HepG2 (cell line): Measurements from ENCODE around the gene WNK2. TPM values are rescaled to one million over a fixed set of nuclear protein-coding genes. Genes with fewer than 3 reads are reported as not detected.

ENCODE experiments used
- ATAC-seq: fragments of 200-7000 bp; cut with Tn5 transposase; 3 replicates; pipeline ENCODE4 v1.9.1; 2020; ENCODE audit warnings: mild to moderate bottlenecking, moderate library complexity
- BruUV-seq: library from RNA; stranded (reverse); fragments of 400-500 nt; replicated peaks from 2 replicates; lab custom pipeline; 2021; lab: Mats Ljungman, UMichigan
- CTCF ChIA-PET: fragments of 300-600 bp; formaldehyde crosslinking; extraction: SDS; loops from one replicate; lab custom pipeline; 2021; ENCODE audit warnings: low total read pairs, inconsistent platforms, low intra/inter-chr PET ratio; lab: Yijun Ruan, JAX
- POLR2A ChIA-PET: fragments of 350-600 bp; sonication (Branson Sonifier 250); formaldehyde crosslinking; loops from one replicate; lab custom pipeline; 2020; ENCODE audit warnings: antibody characterized with exemption, inconsistent platforms; lab: Yijun Ruan, JAX
- DNase-seq: peaks from one replicate; pipeline ENCODE4 v3.0.0-alpha.2; 2015; ENCODE audit warnings: low spot score
- FAIRE-seq: peaks from 3 replicates; lab custom pipeline; 2011; peaks lifted over from hg19 to GRCh38; lab: Jason Lieb, UNC
- H2AFZ ChIP-seq: one replicate; pipeline ENCODE4 v1.6.1; 2011; ENCODE audit warnings: low read length, inconsistent platforms
- H3K27ac ChIP-seq: fragments of 300-600 bp; 3 replicates; pipeline ENCODE4 v1.8.0; 2011; ENCODE audit warnings: mixed run types, mild to moderate bottlenecking, mixed read lengths, low read length, inconsistent platforms; ENCODE audit not compliant: insufficient read depth; ENCODE audit errors: extremely low read length
- H3K27me3 ChIP-seq, 2 experiments: fragments of 200-600 bp in 1 of 2; 2 replicates in 1 of 2; 3 replicates in 1 of 2; pipeline versions ENCODE4 v1.6.0 to v1.8.0; 2011; ENCODE audit warnings: low read length in 2 of 2, mild to moderate bottlenecking in 2 of 2, moderate library complexity in 2 of 2, inconsistent platforms in 1 of 2; ENCODE audit not compliant: insufficient read depth in 2 of 2, control insufficient read depth in 1 of 2
- H3K36me3 ChIP-seq, 2 experiments: fragments of 200-600 bp in 1 of 2; replicated peaks in 1 of 2; 2 replicates in 1 of 2; 3 replicates in 1 of 2; pipeline versions ENCODE4 v1.5.1 to v1.8.0; 2011; ENCODE audit warnings: low read length in 2 of 2, inconsistent platforms in 1 of 2; ENCODE audit not compliant: insufficient read depth in 2 of 2, control insufficient read depth in 1 of 2
- H3K4me1 ChIP-seq: 2 replicates; pipeline ENCODE4 v1.5.1; 2012; ENCODE audit warnings: low read length, inconsistent platforms; ENCODE audit not compliant: insufficient read depth
- H3K4me2 ChIP-seq: 2 replicates; pipeline ENCODE4 v1.6.0; 2011; ENCODE audit warnings: low read depth, low read length, inconsistent platforms
- H3K4me3 ChIP-seq, 3 experiments: fragments of 200-600 bp in 1 of 3; sonication (generic), shearing (Covaris generic) in 1 of 3; replicated peaks in 1 of 3; 2 replicates each; pipeline ENCODE4 v1.5.1; 2011 to 2016; ENCODE audit warnings: low read length in 3 of 3, inconsistent platforms in 2 of 3, low read depth in 2 of 3, mild to moderate bottlenecking in 2 of 3, control low read depth in 1 of 3, mixed read lengths in 1 of 3; ENCODE audit not compliant: insufficient read depth in 1 of 3
- H3K79me2 ChIP-seq: one replicate; pipeline ENCODE4 v1.6.1; 2011; ENCODE audit warnings: low read length, inconsistent platforms; ENCODE audit not compliant: insufficient read depth
- H3K9ac ChIP-seq: 2 replicates; pipeline ENCODE4 v1.6.0; 2011; ENCODE audit warnings: mild to moderate bottlenecking, low read depth, low read length, inconsistent platforms; ENCODE audit not compliant: insufficient read depth
- H3K9me3 ChIP-seq: 2 replicates; pipeline ENCODE4 v1.5.1; 2012; ENCODE audit warnings: mild to moderate bottlenecking, low read length
- H4K20me1 ChIP-seq: 2 replicates; pipeline ENCODE4 v1.6.0; 2011; ENCODE audit warnings: inconsistent platforms, mild to moderate bottlenecking, low read length, moderate library complexity; ENCODE audit not compliant: insufficient read depth
- HNRNPL ChIP-seq: fragments of 200-400 bp; formaldehyde crosslinking; IDR thresholded peaks from 2 replicates; pipeline ENCODE4 v1.6.1; 2017; ENCODE audit warnings: mild to moderate bottlenecking, low read depth, low read length
- IKZF4 ChIP-seq: sonication (generic); formaldehyde crosslinking; IDR thresholded peaks from 2 replicates; pipeline ENCODE4 v1.5.1; 2020; ENCODE audit warnings: borderline replicate concordance, mild to moderate bottlenecking, low read depth, missing genetic modification reagents; ENCODE audit errors: not compliant biosample characterization
- NCOA5 ChIP-seq: sonication (generic); formaldehyde crosslinking; IDR thresholded peaks from 2 replicates; pipeline ENCODE4 v1.4.0; 2020; ENCODE audit warnings: missing genetic modification reagents
- SMAD1 ChIP-seq: sonication (generic); formaldehyde crosslinking; IDR thresholded peaks from 2 replicates; pipeline ENCODE4 v1.4.0; 2020; ENCODE audit warnings: missing genetic modification reagents, low read depth, mild to moderate bottlenecking, borderline replicate concordance
- SUZ12 ChIP-seq: fragments of 150-350 bp; IDR thresholded peaks from 2 replicates; pipeline ENCODE4 v1.6.1; 2014; ENCODE audit warnings: low read depth, low read length
- ZNF496 ChIP-seq: sonication (generic); formaldehyde crosslinking; IDR thresholded peaks from 2 replicates; pipeline ENCODE4 v1.8.1; 2023; ENCODE audit warnings: mild to moderate bottlenecking, moderate library complexity, missing genetic modification reagents; ENCODE audit not compliant: insufficient replicate concordance
- ZNF570 ChIP-seq: sonication (generic); formaldehyde crosslinking; IDR thresholded peaks from 2 replicates; pipeline ENCODE4 v1.4.0; 2020; ENCODE audit warnings: mild to moderate bottlenecking, missing genetic modification reagents, borderline replicate concordance
- ZNF605 ChIP-seq: sonication (generic); formaldehyde crosslinking; IDR thresholded peaks from 2 replicates; pipeline ENCODE4 v1.8.0; 2022; ENCODE audit warnings: mild to moderate bottlenecking, missing genetic modification reagents
- WGBS: methylation state at CpG from one replicate; pipeline ENCODE4 v1.1.6; 2017; ENCODE audit warnings: low lambda C conversion rate; 5-methylcytosine and 5-hydroxymethylcytosine counted together
- in situ Hi-C: cut with HindIII; loops from 2 replicates; pipeline ENCODE4 v1.10.0; 2017; ENCODE audit warnings: low pct_unique_long_range_greater_than_20kb; ENCODE audit not compliant: extremely low pct_ligation_motif_present
- intact Hi-C: fragments of 100-400 bp; cut with micrococcal nuclease; formaldehyde crosslinking; loops from one replicate; pipeline ENCODE4 v1.10.0; 2022; ENCODE audit not compliant: unreplicated experiment
- polyA plus RNA-seq, 8 experiments: library from polyadenylated mRNA; depleted of rRNA in 3 of 8; stranded (reverse) in 7 of 8; unstranded in 1 of 8; fragments of >200 nt; fragmentation: Illumina TruSeq in 4 of 8; extraction: Trizol in 4 of 8; gene quantifications; 2 replicates each; pipeline versions ENCODE4 v1.2.1 to v1.2.3, GENCODE V29; 2011 to 2016; ENCODE audit warnings: low read depth in 4 of 8, missing spikeins in 1 of 8, mixed read lengths in 1 of 8; ENCODE audit not compliant: insufficient read depth in 1 of 8
- total RNA-seq, 5 experiments: library from RNA; depleted of rRNA; stranded (reverse); fragments of >200 nt; fragmentation: Illumina TruSeq; extraction: Trizol; gene quantifications; 2 replicates each; pipeline ENCODE4 v1.2.3, GENCODE V29; 2016; ENCODE audit warnings: low read depth in 1 of 5
- TF ChIP-seq, protein P1 (sequence below): sonication (generic); formaldehyde crosslinking; IDR thresholded peaks from 2 replicates; pipeline ENCODE4 v1.4.0; 2020; ENCODE audit warnings: missing genetic modification reagents, low read depth, mild to moderate bottlenecking, borderline replicate concordance
- TF ChIP-seq, protein P2 (sequence below): sonication (generic); formaldehyde crosslinking; IDR thresholded peaks from 2 replicates; pipeline ENCODE4 v1.4.0; 2020; ENCODE audit warnings: missing genetic modification reagents
- TF ChIP-seq, protein P3 (sequence below): sonication (generic); formaldehyde crosslinking; IDR thresholded peaks from 2 replicates; pipeline ENCODE4 v1.4.0; 2020; ENCODE audit warnings: mild to moderate bottlenecking, missing genetic modification reagents

The WNK2 gene
- total and polyA plus RNA-seq, 2 of the 13 experiments (the other 11 are each of a cell fraction or from before 2014, with no cell fraction given), result 10.5 to 12.0 TPM

DNA sequence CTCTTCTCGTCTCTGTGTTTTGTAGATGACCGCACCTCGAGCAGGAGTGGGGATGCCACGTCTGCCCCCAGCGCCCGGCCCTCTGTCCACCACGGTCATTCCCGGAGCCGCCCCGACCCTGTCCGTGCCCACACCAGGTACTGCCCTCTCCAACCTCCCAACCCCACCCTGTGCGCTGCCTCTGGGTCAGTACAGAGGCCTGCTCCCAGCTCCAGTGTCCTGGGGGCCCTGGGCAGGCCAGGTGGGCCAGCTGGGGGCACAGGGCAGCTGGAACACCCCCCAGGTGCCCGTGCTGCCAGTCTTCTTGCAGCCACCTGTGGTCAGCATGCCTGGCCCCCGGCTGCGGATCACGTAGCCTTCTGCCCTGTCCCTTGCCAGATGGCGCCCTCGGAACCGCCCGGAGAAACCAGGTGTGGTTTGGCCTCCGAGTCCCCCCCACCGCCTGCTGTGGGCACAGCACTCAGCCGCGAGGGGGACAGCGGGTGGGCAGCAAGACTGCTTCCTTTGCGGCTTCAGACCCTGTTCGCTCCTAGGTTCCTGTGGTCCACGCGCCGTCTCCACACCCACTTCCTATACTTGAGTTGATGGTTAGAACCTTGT, 133.7 kb downstream of the WNK2 start:
- H3K4me3 ChIP-seq, result no peak overlapping the region
- in situ Hi-C loops (no loop called here), intact Hi-C loops (no loop called here)
- no peak overlapping the region for H2AFZ ChIP-seq
- no peaks in the 10 kb centered on the region for H3K9me3 ChIP-seq
- no peaks in the 10 kb centered on the region for H4K20me1 ChIP-seq
- no peaks in the 10 kb centered on the region for H3K79me2 ChIP-seq
- H3K4me1 ChIP-seq, result peaks cover 38% of the 10 kb centered on the region
- peaks cover 0 to 2% of the 10 kb centered on the region in 2 experiments; a peak in 3 of 5 replicates for H3K36me3 ChIP-seq
- DNase-seq (no peak), ATAC-seq (no peak)
- H3K4me2 ChIP-seq, result no peak overlapping the region
- BruUV-seq, result no TSS peak
- POLR2A ChIA-PET, result no interaction called here
- CTCF ChIA-PET, result no interaction called here
- H3K27me3 ChIP-seq, result no peaks in the 10 kb centered on the region
- H3K27ac ChIP-seq, result no peak overlapping the region
- H3K9ac ChIP-seq, result no peak overlapping the region
- TF ChIP-seq ZNF570 (CRISPR knock-in tag), result no peak
- TF ChIP-seq, protein P1, sequence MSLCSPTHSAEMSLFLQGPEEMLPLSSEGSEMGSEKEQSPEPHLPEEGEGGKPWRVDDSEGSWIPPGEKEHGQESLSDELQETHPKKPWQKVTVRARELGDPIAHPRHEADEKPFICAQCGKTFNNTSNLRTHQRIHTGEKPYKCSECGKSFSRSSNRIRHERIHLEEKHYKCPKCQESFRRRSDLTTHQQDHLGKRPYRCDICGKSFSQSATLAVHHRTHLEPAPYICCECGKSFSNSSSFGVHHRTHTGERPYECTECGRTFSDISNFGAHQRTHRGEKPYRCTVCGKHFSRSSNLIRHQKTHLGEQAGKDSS (CRISPR knock-in tag), result no peak
- TF ChIP-seq HNRNPL, result 0 out of 2 replicates have a peak, but pooled peaks have one; percentile 42
- TF ChIP-seq, all 625 proteins: peak for 1
- 97% methylated on average over 30 of the region's 30 CpGs for WGBS
- FAIRE-seq, result no peak

- Histone ChIP-seq H3K4me1 (peaks cover 35% of the 10 kb centered on the region), H2AFZ (no peak overlapping the region), H3K9me3 (no peaks in the 10 kb centered on the region), H4K20me1 (no peaks in the 10 kb centered on the region), H3K36me3 (peaks cover 0 to 2% of the 10 kb centered on the region in 2 experiments; a peak in 3 of 5 replicates), H3K4me3 (no peak overlapping the region)
- FAIRE-seq, result no peak
- intact Hi-C loops (no loop called here), in situ Hi-C loops (no loop called here)
- ATAC-seq, result no peak
- TF ChIP-seq ZNF496 (CRISPR knock-in tag), result no peak
- TF ChIP-seq IKZF4 (CRISPR knock-in tag), result no peak
- TF ChIP-seq, protein P2, sequence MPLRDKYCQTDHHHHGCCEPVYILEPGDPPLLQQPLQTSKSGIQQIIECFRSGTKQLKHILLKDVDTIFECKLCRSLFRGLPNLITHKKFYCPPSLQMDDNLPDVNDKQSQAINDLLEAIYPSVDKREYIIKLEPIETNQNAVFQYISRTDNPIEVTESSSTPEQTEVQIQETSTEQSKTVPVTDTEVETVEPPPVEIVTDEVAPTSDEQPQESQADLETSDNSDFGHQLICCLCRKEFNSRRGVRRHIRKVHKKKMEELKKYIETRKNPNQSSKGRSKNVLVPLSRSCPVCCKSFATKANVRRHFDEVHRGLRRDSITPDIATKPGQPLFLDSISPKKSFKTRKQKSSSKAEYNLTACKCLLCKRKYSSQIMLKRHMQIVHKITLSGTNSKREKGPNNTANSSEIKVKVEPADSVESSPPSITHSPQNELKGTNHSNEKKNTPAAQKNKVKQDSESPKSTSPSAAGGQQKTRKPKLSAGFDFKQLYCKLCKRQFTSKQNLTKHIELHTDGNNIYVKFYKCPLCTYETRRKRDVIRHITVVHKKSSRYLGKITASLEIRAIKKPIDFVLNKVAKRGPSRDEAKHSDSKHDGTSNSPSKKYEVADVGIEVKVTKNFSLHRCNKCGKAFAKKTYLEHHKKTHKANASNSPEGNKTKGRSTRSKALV, result no peak
- TF ChIP-seq ZNF605, result no peak
- TF ChIP-seq NCOA5 (CRISPR knock-in tag), result no peak
- TF ChIP-seq, protein P3, sequence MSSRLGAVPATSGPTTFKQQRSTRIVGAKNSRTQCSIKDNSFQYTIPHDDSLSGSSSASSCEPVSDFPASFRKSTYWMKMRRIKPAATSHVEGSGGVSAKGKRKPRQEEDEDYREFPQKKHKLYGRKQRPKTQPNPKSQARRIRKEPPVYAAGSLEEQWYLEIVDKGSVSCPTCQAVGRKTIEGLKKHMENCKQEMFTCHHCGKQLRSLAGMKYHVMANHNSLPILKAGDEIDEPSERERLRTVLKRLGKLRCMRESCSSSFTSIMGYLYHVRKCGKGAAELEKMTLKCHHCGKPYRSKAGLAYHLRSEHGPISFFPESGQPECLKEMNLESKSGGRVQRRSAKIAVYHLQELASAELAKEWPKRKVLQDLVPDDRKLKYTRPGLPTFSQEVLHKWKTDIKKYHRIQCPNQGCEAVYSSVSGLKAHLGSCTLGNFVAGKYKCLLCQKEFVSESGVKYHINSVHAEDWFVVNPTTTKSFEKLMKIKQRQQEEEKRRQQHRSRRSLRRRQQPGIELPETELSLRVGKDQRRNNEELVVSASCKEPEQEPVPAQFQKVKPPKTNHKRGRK (CRISPR knock-in tag), result no peak
- no peak for TF ChIP-seq SMAD1 (CRISPR knock-in tag)
- TF ChIP-seq SUZ12, result no peak
- TF ChIP-seq, all 625 proteins: peak for 0
- POLR2A ChIA-PET, result no interaction called here
- no peak overlapping the region for H3K27ac ChIP-seq
- 94% methylated on average over 6 of the region's 9 CpGs for WGBS
- H3K79me2 ChIP-seq, result no peaks in the 10 kb centered on the region
- CTCF ChIA-PET, result no interaction called here
- no peak for DNase-seq
- no peak overlapping the region for H3K4me2 ChIP-seq
- no peak overlapping the region for H3K9ac ChIP-seq
- no peaks in the 10 kb centered on the region for H3K27me3 ChIP-seq
- BruUV-seq, result no TSS peak
These were observed 134.5 kb downstream of the WNK2 start for GRCh38 chr9:93318480-93318879.
